SJSA1 (cell line): Measurements from ENCODE around the gene CDIPT. TPM values are rescaled to one million over a fixed set of nuclear protein-coding genes. Genes with fewer than 3 reads are reported as not detected.

Experiments used
- DNase-seq, 2 experiments: peaks; one replicate each; pipeline ENCODE4 v3.0.0-alpha.2; 2015 to 2020; ENCODE audit warnings: low spot score in 2 of 2, low read depth in 1 of 2
- H3K27ac ChIP-seq: fragments of 250-450 bp; sonication (Bioruptor Pico); 2 replicates; pipeline ENCODE4 v1.5.1; 2020; ENCODE audit warnings: mild to moderate bottlenecking, moderate library complexity
- H3K27me3 ChIP-seq: fragments of 250-450 bp; sonication (Bioruptor Pico); replicated peaks from 2 replicates; pipeline ENCODE4 v1.5.1; 2020; ENCODE audit warnings: mild to moderate bottlenecking, moderate library complexity
- H3K36me3 ChIP-seq: fragments of 250-450 bp; sonication (Bioruptor Pico); 2 replicates; pipeline ENCODE4 v1.5.1; 2020; ENCODE audit warnings: mild to moderate bottlenecking
- H3K4me1 ChIP-seq: fragments of 250-450 bp; sonication (Bioruptor Pico); replicated peaks from 2 replicates; pipeline ENCODE4 v1.6.1; 2021; ENCODE audit warnings: mild to moderate bottlenecking
- H3K4me3 ChIP-seq: fragments of 250-450 bp; sonication (Bioruptor Pico); 2 replicates; pipeline ENCODE4 v1.5.1; 2020; ENCODE audit warnings: mild to moderate bottlenecking
- H3K9me3 ChIP-seq: fragments of 250-450 bp; sonication (Bioruptor Pico); replicated peaks from 2 replicates; pipeline ENCODE4 v1.5.1; 2020; ENCODE audit warnings: mild to moderate bottlenecking
- total RNA-seq: library from RNA; depleted of rRNA; stranded (reverse); fragments of >200 nt; shearing (Covaris generic); gene quantifications from 2 replicates; pipeline ENCODE4 v1.2.3, GENCODE V29; 2014; rRNA removed

The CDIPT gene
- total RNA-seq, 1 experiment from 2014 or later: 71.6 TPM

GRCh38 chr16:29811896-29812665 lies 50.9 kb downstream of the CDIPT start, which contains the start of gene PRRT2:
Gene PRRT2 (plus strand): TSS chr16:29812193. CDS start chr16:29813055, 862 bp downstream.
- DNase-seq: peak in 1 of 2 experiments; percentile 71
- Histone ChIP-seq H3K27me3 (no peaks in the 10 kb centered on the region), H3K27ac (peak within 1 kb of the TSS; percentile 50), H3K4me1 (peaks cover 68% of the 10 kb centered on the region), H3K9me3 (no peaks in the 10 kb centered on the region), H3K36me3 (peaks cover 43% of the 10 kb centered on the region), H3K4me3 (peak within 1 kb of the TSS; percentile 40)

- Histone ChIP-seq H3K27me3 (no peaks in the 10 kb centered on the region), H3K4me3 (peak overlapping the region; percentile 40), H3K9me3 (no peaks in the 10 kb centered on the region), H3K36me3 (peaks cover 41% of the 10 kb centered on the region), H3K27ac (peak overlapping the region; percentile 50), H3K4me1 (peaks cover 61% of the 10 kb centered on the region)
- DNase-seq: peak; percentile 93 to 99
These were observed 51.7 kb downstream of the CDIPT start for GRCh38 chr16:29811170-29811895.

- Histone ChIP-seq H3K4me3 (no peak overlapping the region), H3K9me3 (no peaks in the 10 kb centered on the region), H3K27ac (no peak overlapping the region)
These were observed 52.3 kb downstream of the CDIPT start for GRCh38 chr16:29810699-29811169.

GRCh38 chr16:29809850-29810698 lies 53.0 kb downstream of the CDIPT start:
- DNase-seq: no peak
- Histone ChIP-seq H3K4me1 (peaks cover 57% of the 10 kb centered on the region), H3K36me3 (peaks cover 39% of the 10 kb centered on the region), H3K9me3 (no peaks in the 10 kb centered on the region), H3K4me3 (no peak overlapping the region), H3K27ac (no peak overlapping the region), H3K27me3 (no peaks in the 10 kb centered on the region)

More at GRCh38 chr16:29810699-29811169, 52.3 kb downstream of the CDIPT start:
- peaks cover 60% of the 10 kb centered on the region for H3K4me1 ChIP-seq
- peak in 1 of 2 experiments; percentile 17 for DNase-seq
- H3K27me3 ChIP-seq: no peaks in the 10 kb centered on the region
- peaks cover 38% of the 10 kb centered on the region for H3K36me3 ChIP-seq

GRCh38 chr16:29809031-29809747 lies 53.8 kb downstream of the CDIPT start:
- DNase-seq: no peak
- H3K4me3 ChIP-seq: peak overlapping the region; percentile 58
- H3K27me3 ChIP-seq: no peaks in the 10 kb centered on the region
- H3K9me3 ChIP-seq: no peaks in the 10 kb centered on the region
- H3K27ac ChIP-seq: no peak overlapping the region
- H3K4me1 ChIP-seq: peaks cover 63% of the 10 kb centered on the region
- H3K36me3 ChIP-seq: peaks cover 48% of the 10 kb centered on the region

Other genes starting within 250 kb of the CDIPT start
- not detected in 2 replicates for gene SPN, start 200.0 kb downstream of the CDIPT start, total RNA-seq
- 0.13 and 1.9 TPM in 2 replicates for gene QPRT, start 184.0 kb downstream of the CDIPT start, total RNA-seq
- not detected in 2 replicates for gene C16orf54, start 117.2 kb downstream of the CDIPT start, total RNA-seq
- not detected in 2 replicates for gene ZG16, start 85.0 kb downstream of the CDIPT start, total RNA-seq
- gene KIF22, start 72.5 kb downstream of the CDIPT start, total RNA-seq: 95.3 and 137 TPM in 2 replicates
- gene MAZ, start 56.7 kb downstream of the CDIPT start, total RNA-seq: 237 and 331 TPM in 2 replicates
- gene PRRT2, start 51.0 kb downstream of the CDIPT start, total RNA-seq: 0.11 TPM in 1 of 2 replicates, not detected in the other
- gene PAGR1, start 47.1 kb downstream of the CDIPT start, total RNA-seq: 39.3 and 66.0 TPM in 2 replicates
- gene MVP, start 42.8 kb downstream of the CDIPT start, total RNA-seq: 138 and 149 TPM in 2 replicates
- 13.2 and 13.8 TPM in 2 replicates for gene SEZ6L2, start 36.3 kb upstream of the CDIPT start, total RNA-seq
- gene ASPHD1, start 37.3 kb upstream of the CDIPT start, total RNA-seq: 3.7 and 8.8 TPM in 2 replicates
- 10.2 and 43.8 TPM in 2 replicates for gene KCTD13, start 63.0 kb upstream of the CDIPT start, total RNA-seq
- gene TMEM219, start 98.9 kb upstream of the CDIPT start, total RNA-seq: 86.2 and 143 TPM in 2 replicates
- gene TAOK2, start 110.6 kb upstream of the CDIPT start, total RNA-seq: 55.7 and 65.8 TPM in 2 replicates
- gene HIRIP3, start 132.4 kb upstream of the CDIPT start, total RNA-seq: 20.3 and 28.0 TPM in 2 replicates
- gene INO80E, start 133.0 kb upstream of the CDIPT start, total RNA-seq: 92.7 and 93.4 TPM in 2 replicates
- gene DOC2A, start 147.8 kb upstream of the CDIPT start, total RNA-seq: not detected in 2 replicates
- gene C16orf92, start 160.0 kb upstream of the CDIPT start, total RNA-seq: not detected in 2 replicates
- gene TLCD3B, start 168.0 kb upstream of the CDIPT start, total RNA-seq: 0.55 and 3.1 TPM in 2 replicates
- 758 and 762 TPM in 2 replicates for gene ALDOA, start 202.5 kb upstream of the CDIPT start, total RNA-seq
- 100 and 134 TPM in 2 replicates for gene PPP4C, start 212.8 kb upstream of the CDIPT start, total RNA-seq
- gene TBX6, start 228.7 kb upstream of the CDIPT start, total RNA-seq: not detected in 2 replicates
- 3.1 and 4.8 TPM in 2 replicates for gene YPEL3, start 233.0 kb upstream of the CDIPT start, total RNA-seq